Chondrocyte (in vitro differentiated cells): Measurements from ENCODE around the gene RPL39L. TPM values are rescaled to one million over a fixed set of nuclear protein-coding genes. Genes with fewer than 3 reads are reported as not detected.

Experiments used
- DNase-seq: peaks from one replicate; pipeline ENCODE4 v3.0.0; 2021; ENCODE audit warnings: mixed read lengths, low spot score
- H3K27ac Mint-ChIP-seq: one replicate; pipeline ENCODE4 v1.8.0; 2021; ENCODE audit warnings: mild to moderate bottlenecking, moderate library complexity, mixed read lengths; ENCODE audit not compliant: unreplicated experiment
- H3K27me3 Mint-ChIP-seq: 2 replicates; pipeline ENCODE4 v1.8.0; 2021; ENCODE audit warnings: low read depth, mixed read lengths
- H3K36me3 Mint-ChIP-seq: 2 replicates; pipeline ENCODE4 v1.8.0; 2021; ENCODE audit warnings: low read depth, mixed read lengths
- H3K4me1 Mint-ChIP-seq: 2 replicates; pipeline ENCODE4 v1.8.0; 2021; ENCODE audit warnings: low read depth, mild to moderate bottlenecking, mixed read lengths
- H3K4me3 Mint-ChIP-seq: one replicate; pipeline ENCODE4 v1.8.0; 2021; ENCODE audit warnings: mild to moderate bottlenecking, moderate library complexity, mixed read lengths; ENCODE audit not compliant: unreplicated experiment
- H3K9me3 Mint-ChIP-seq: 2 replicates; pipeline ENCODE4 v1.8.0; 2021; ENCODE audit warnings: low read depth, mixed read lengths
- CTCF ChIP-seq: fragments of 200-600 bp; sonication (generic); IDR thresholded peaks from 2 replicates; pipeline ENCODE4 v1.5.0; 2021; ENCODE audit warnings: antibody characterized with exemption, mild to moderate bottlenecking, moderate library complexity
- total RNA-seq: library from RNA; stranded (reverse); gene quantifications from 3 replicates; pipeline ENCODE4 v1.2.1, GENCODE V29; 2021

The RPL39L gene
- total RNA-seq, 1 donor from 2014 or later = 15.8 TPM

DNA sequence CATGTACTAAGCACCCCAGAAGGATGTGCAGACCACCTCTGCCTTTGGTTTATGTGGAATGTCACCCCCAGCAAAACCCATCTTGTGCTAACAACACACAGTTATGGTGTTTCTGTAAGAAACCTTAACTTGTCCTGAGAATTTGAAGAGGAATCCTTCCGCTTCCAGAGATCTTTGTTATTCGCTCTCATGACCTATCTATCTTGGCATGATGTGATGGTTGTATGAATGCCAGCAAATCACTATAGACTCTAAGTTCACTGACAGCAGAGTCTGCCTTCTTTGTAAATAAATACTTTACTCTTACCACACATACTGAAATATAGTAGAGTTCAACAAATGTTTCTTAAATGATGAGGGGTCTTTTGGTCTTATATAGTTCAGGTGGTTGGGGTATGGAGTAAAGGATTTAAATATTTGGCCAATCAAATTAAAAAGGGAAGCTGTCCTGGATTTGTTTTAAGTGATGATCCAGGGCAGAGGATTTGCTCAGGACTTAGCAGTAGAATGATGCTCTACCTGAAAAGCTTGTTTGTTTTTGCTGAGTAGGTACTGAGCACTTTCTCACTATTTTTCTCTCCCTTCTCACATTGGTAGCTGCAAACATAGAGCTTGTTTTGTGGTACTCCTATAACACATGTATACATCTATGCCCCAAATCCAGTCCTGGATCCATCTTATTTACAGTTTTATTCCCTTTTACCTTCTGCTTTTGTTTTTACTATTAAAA lies 30.1 kb upstream of the RPL39L start:
- no peak overlapping the region for H3K4me3 Mint-ChIP-seq
- peaks cover 50% of the 10 kb centered on the region for H3K4me1 Mint-ChIP-seq
- peak overlapping the region; percentile 75 for H3K27ac Mint-ChIP-seq
- no peaks in the 10 kb centered on the region for H3K36me3 Mint-ChIP-seq
- no peak for DNase-seq
- H3K27me3 Mint-ChIP-seq = no peaks in the 10 kb centered on the region
- TF ChIP-seq CTCF = no peak
- no peaks in the 10 kb centered on the region for H3K9me3 Mint-ChIP-seq

DNA sequence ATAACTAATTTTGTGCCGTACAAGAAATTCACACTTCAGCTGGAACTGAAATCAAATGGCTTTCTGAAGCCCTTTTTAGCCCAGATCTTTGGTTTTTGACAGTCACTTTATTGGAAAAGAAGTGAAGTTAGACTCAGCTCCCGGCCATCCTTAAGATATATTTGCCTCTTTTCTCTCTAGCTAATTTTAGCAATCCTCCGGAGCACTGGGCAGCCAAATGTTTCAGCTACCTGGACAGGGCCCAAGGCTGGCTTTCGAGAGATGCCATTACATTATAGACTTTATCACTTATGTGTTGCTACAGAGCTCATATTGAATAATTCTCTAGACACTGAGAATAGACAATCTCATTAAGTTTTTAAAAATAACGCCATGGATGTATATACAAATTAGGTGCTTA lies 28.5 kb upstream of the RPL39L start:
- peaks cover 38% of the 10 kb centered on the region for H3K4me1 Mint-ChIP-seq
- H3K9me3 Mint-ChIP-seq = no peaks in the 10 kb centered on the region
- no peaks in the 10 kb centered on the region for H3K36me3 Mint-ChIP-seq
- DNase-seq = no peak
- no peak overlapping the region for H3K4me3 Mint-ChIP-seq
- TF ChIP-seq CTCF = no peak
- H3K27me3 Mint-ChIP-seq = no peaks in the 10 kb centered on the region
- no peak overlapping the region for H3K27ac Mint-ChIP-seq

DNA sequence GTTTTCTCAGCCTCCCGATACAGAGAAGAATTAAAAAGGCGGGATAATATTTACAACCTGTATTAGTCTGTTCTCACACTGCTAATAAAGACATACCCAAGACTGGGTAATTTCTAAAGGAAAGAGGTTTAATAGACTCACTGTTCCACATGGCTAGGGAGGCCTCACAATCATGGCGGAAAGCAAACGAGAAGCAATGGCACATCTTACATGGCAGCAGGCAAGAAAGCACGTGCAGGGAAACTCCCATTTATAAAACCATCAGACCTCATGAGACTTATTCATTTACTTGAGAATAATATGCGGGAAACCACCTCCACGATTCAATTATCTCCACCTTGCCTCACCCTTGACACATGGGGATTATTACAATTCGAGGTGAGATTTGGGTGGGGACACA lies 27.5 kb upstream of the RPL39L start:
- H3K9me3 Mint-ChIP-seq = no peaks in the 10 kb centered on the region
- H3K36me3 Mint-ChIP-seq = peaks cover 2% of the 10 kb centered on the region
- peaks cover 3% of the 10 kb centered on the region for H3K27me3 Mint-ChIP-seq
- no peak overlapping the region for H3K4me3 Mint-ChIP-seq
- no peak for DNase-seq
- no peak for TF ChIP-seq CTCF
- H3K27ac Mint-ChIP-seq = no peak overlapping the region
- H3K4me1 Mint-ChIP-seq = peaks cover 35% of the 10 kb centered on the region

- Mint-ChIP-seq H3K9me3 (no peaks in the 10 kb centered on the region), H3K4me1 (peaks cover 29% of the 10 kb centered on the region), H3K27ac (no peak overlapping the region), H3K4me3 (no peak overlapping the region), H3K36me3 (peaks cover 2% of the 10 kb centered on the region), H3K27me3 (peaks cover 12% of the 10 kb centered on the region)
- no peak for DNase-seq
- TF ChIP-seq CTCF = peak; percentile 93
Measured at GRCh38 chr3:187165144-187165543, 25.8 kb upstream of the RPL39L start.

GRCh38 chr3:187162265-187162953 lies 23.1 kb upstream of the RPL39L start:
- H3K4me1 Mint-ChIP-seq = peaks cover 8% of the 10 kb centered on the region
- no peak for DNase-seq
- no peak overlapping the region for H3K27ac Mint-ChIP-seq
- H3K27me3 Mint-ChIP-seq = peaks cover 12% of the 10 kb centered on the region
- TF ChIP-seq CTCF = no peak
- H3K9me3 Mint-ChIP-seq = peaks cover 10% of the 10 kb centered on the region
- H3K36me3 Mint-ChIP-seq = peaks cover 2% of the 10 kb centered on the region
- no peak overlapping the region for H3K4me3 Mint-ChIP-seq
